AG09319 (cell line): Measurements from ENCODE around the gene GLI1.

ENCODE experiments used
- DNase-seq: peaks from one replicate; pipeline ENCODE4 v3.0.0-alpha.2; 2010; ENCODE audit warnings: low read depth; ENCODE audit errors: extremely low read depth
- TF ChIP-seq, protein P1 (sequence below): IDR thresholded peaks from 2 replicates; pipeline ENCODE4 v1.5.1; 2011; ENCODE audit warnings: low read depth, mild to moderate bottlenecking, inconsistent platforms, low read length, moderate library complexity

GLI1 gene

DNA sequence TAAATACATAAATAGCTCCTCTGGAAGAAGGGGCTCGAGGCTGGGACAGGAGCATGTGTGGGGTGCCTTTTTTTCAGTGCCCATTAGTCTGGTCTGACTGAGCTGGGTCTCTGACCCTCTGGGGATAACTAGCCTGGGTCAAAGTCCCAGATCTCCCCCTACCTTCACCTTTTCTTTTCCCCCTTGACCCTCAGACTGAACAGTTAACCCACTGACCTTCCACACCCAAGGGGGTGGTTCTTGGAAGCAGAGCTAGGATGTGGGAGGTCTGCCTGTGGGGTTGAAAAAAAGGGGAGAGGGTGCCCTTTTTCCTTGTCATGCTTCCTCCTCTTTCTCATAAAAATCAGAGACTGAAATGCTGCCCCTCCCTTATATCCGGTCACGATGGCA, 925 bp upstream of the GLI1 start:
- TF ChIP-seq, protein P1, sequence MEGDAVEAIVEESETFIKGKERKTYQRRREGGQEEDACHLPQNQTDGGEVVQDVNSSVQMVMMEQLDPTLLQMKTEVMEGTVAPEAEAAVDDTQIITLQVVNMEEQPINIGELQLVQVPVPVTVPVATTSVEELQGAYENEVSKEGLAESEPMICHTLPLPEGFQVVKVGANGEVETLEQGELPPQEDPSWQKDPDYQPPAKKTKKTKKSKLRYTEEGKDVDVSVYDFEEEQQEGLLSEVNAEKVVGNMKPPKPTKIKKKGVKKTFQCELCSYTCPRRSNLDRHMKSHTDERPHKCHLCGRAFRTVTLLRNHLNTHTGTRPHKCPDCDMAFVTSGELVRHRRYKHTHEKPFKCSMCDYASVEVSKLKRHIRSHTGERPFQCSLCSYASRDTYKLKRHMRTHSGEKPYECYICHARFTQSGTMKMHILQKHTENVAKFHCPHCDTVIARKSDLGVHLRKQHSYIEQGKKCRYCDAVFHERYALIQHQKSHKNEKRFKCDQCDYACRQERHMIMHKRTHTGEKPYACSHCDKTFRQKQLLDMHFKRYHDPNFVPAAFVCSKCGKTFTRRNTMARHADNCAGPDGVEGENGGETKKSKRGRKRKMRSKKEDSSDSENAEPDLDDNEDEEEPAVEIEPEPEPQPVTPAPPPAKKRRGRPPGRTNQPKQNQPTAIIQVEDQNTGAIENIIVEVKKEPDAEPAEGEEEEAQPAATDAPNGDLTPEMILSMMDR, result no peak
- DNase-seq, result no peak

- DNase-seq, result peak; percentile 91
- TF ChIP-seq, protein P1, result peak; percentile 94
Measured at GRCh38 chr12:57459055-57459749, 383 bp upstream of the GLI1 start.

GRCh38 chr12:57460468-57460784, 841 bp downstream of the GLI1 start:
- DNase-seq, result no peak
- TF ChIP-seq, protein P1, result no peak

GRCh38 chr12:57460841-57461275, 1.3 kb downstream of the GLI1 start:
- DNase-seq, result no peak

GRCh38 chr12:57461276-57461916, 1.8 kb downstream of the GLI1 start:
- TF ChIP-seq, protein P1, result no peak
- DNase-seq, result no peak

More at GRCh38 chr12:57460841-57461275, 1.3 kb downstream of the GLI1 start:
- TF ChIP-seq, protein P1, result no peak

- TF ChIP-seq, protein P1, result no peak
- no peak for DNase-seq
Measured at GRCh38 chr12:57461917-57462250, 2.3 kb downstream of the GLI1 start.

GRCh38 chr12:57462251-57462911, 2.8 kb downstream of the GLI1 start:
- TF ChIP-seq, protein P1, result peak; percentile 97
- peak; percentile 54 for DNase-seq
